Activated CD4-positive, alpha-beta memory T cell treated with anti-CD3 and anti-CD28 coated beads for 36 hours (primary cell): ENCODE results near the gene NCAPH2. TPM values are rescaled to one million over a fixed set of nuclear protein-coding genes. Genes with fewer than 3 reads are reported as not detected.

Experiments
- CTCF ChIA-PET: fragments of 350-600 bp; sonication (Branson Sonifier 250); formaldehyde crosslinking; loops from one replicate; lab custom pipeline; 2021; ENCODE audit warnings: antibody characterized with exemption, inconsistent platforms; lab: Charles Lee
- POLR2A ChIA-PET: fragments of 350-600 bp; sonication (Branson Sonifier 250); formaldehyde crosslinking; loops from one replicate; lab custom pipeline; 2021; ENCODE audit warnings: antibody characterized with exemption; lab: Charles Lee
- DNase-seq: peaks from one replicate; pipeline ENCODE4 v3.0.0-alpha.2; 2020
- H3K27ac Mint-ChIP-seq: one replicate; pipeline ENCODE4 v1.8.0; 2021; ENCODE audit warnings: mixed read lengths
- H3K27me3 Mint-ChIP-seq: one replicate; pipeline ENCODE4 v1.8.0; 2021; ENCODE audit warnings: mixed read lengths
- H3K36me3 Mint-ChIP-seq: one replicate; pipeline ENCODE4 v1.8.0; 2021; ENCODE audit warnings: mixed read lengths
- H3K4me1 Mint-ChIP-seq: one replicate; pipeline ENCODE4 v1.8.0; 2021; ENCODE audit warnings: low read depth, mixed read lengths
- H3K4me3 Mint-ChIP-seq: one replicate; pipeline ENCODE4 v1.8.0; 2021; ENCODE audit warnings: mild to moderate bottlenecking, mixed read lengths
- H3K9me3 Mint-ChIP-seq: one replicate; pipeline ENCODE4 v1.8.0; 2021; ENCODE audit warnings: mixed read lengths
- intact Hi-C: fragments of 100-400 bp; cut with micrococcal nuclease; formaldehyde crosslinking; loops from one replicate; pipeline ENCODE4 v1.15.1; 2023
- total RNA-seq, 2 experiments: library from RNA; stranded (reverse); gene quantifications; one replicate each; pipeline ENCODE4 v1.2.3, GENCODE V29; 2021

NCAPH2 gene
- total RNA-seq, 2 experiments from 2014 or later, result 134 to 138 TPM

DNA sequence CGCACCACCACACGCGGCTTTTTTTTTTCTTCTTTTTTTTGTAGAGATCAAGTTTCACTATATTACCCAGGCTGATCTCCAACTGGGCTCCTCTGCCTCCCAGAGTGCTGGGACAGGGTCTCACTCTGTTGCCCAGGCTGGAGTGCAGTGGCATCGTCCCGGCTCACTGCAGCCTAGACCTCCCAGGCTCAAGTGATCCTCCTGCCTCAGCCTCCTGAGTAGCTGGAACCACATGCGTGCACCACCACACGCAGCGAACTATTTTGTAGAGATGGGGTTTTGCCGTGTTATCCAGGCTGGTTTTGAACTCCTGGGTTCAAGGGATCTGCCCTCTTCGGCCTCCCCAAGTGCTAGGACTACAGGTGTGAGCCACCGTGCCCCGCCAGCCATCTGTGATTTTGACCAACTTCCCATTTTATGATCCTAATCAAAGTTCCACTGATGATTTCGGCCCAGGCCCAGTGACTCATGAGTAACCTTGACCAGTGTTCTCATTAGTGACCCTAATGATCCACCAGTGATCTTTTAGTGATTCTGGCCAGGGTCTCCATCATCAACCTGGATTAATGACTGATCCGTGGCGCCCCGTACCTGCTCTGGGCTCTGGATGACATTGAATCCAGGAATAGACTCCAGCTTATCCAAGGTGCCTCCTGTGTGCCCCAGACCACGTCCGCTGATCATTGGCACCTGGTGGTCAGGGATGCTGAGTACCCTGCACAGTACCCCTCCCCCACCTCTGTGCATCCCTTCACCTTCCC, 20.1 kb downstream of the NCAPH2 start:
- Mint-ChIP-seq H3K27ac (peak overlapping the region; percentile 95), H3K27me3 (no peaks in the 10 kb centered on the region), H3K9me3 (no peaks in the 10 kb centered on the region), H3K4me3 (peak overlapping the region; percentile 81), H3K4me1 (peaks cover 49% of the 10 kb centered on the region), H3K36me3 (peaks cover 36% of the 10 kb centered on the region)
- intact Hi-C loops, result loop anchor here (5.0 kb wide), 1 partner anchor 336 kb away; no protein-coding TSS in a partner anchor
- CTCF ChIA-PET, result interaction anchor here (1.3 to 6.5 kb wide), 5 partner anchors 11 to 92 kb away, joined by 4 to 102 read pairs (median 71); partner anchors contain the start of genes LMF2, NCAPH2 and SYCE3
- POLR2A ChIA-PET, result interaction anchor here (1.1 to 6.7 kb wide), 5 partner anchors 10 to 93 kb away, joined by 4 to 139 read pairs (median 49); partner anchors contain the start of genes CHKB, KLHDC7B and SYCE3
- no peak for DNase-seq

DNA sequence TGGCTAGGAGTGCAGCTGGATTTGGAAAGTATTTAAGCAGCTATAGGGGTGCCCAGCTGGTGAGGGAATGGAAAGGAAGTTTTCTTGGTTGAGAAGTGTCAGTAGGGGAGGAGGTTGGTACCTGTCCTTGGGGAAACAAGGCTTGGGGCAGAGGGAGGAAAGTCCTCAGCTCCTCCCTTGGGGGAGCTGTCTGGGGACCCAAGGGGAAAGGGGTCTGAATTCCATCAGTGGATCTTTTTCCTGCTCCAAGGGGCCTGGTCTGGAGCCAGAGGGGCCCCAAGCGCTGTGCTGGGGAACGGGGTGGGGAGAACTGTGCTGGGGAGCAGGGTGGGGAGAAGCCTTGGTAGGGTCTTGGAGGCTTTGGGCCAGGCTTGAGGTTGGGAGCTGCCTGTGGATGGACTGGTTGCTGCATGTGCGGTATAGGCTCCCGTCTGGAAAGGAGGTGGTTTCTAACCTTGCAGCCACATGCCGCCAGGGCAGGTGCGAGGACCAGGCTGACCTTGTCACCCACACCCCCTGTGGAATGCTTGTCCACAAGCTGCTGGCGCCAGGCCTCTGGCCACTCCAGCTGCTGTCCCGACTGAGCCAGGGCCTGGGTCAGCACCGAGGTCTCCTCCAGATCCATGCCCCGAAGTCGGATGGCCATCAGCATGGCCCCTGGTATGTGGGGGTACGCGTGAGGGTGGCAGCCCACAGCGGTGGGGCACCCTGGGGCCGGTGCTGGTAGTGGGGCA, 20.8 kb downstream of the NCAPH2 start:
- Mint-ChIP-seq H3K27me3 (no peaks in the 10 kb centered on the region), H3K9me3 (no peaks in the 10 kb centered on the region), H3K36me3 (peaks cover 33% of the 10 kb centered on the region), H3K27ac (peak overlapping the region; percentile 95), H3K4me3 (peak overlapping the region; percentile 81), H3K4me1 (peaks cover 50% of the 10 kb centered on the region)
- DNase-seq, result no peak
- intact Hi-C loops, result loop anchor here (5.0 kb wide), 1 partner anchor 337 kb away; no protein-coding TSS in a partner anchor
- ChIA-PET POLR2A (interaction anchor here (1.1 to 6.7 kb wide), 5 partner anchors 10 to 92 kb away, joined by 4 to 139 read pairs (median 49); partner anchors contain the start of genes CHKB, KLHDC7B and SYCE3), CTCF (interaction anchor here (1.3 to 6.5 kb wide), 6 partner anchors 10 to 92 kb away, joined by 3 to 102 read pairs (median 10); partner anchors contain the start of genes LMF2, NCAPH2 and SYCE3)

DNA sequence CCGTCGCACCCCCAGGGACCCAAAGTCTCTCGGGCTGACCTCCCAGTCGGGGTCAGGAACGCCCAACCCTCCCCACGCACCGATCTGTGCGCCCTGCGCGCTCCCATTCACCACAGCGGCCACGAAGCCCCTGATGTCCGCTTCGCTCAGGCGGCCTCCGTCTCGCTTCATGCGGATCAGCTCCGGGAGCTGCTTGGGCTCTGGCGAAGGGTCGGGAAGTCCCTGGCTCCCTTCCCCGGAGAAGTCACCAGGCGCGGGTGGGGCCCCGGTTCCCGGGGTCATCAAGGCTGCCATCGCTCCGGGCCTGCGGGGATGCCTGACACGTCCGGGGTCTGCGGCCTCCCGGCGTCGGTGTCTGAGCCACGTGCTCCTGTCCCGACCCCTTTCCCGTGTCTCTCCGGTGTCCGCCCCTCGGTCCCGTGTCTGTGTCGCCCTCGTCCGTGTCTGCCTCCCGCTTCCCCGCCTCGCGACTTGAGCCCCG, 21.4 kb downstream of the NCAPH2 start:
- H3K9me3 Mint-ChIP-seq, result no peaks in the 10 kb centered on the region
- H3K4me3 Mint-ChIP-seq, result peak overlapping the region; percentile 81
- H3K36me3 Mint-ChIP-seq, result peaks cover 31% of the 10 kb centered on the region
- no peak for DNase-seq
- CTCF ChIA-PET, result interaction anchor here (1.0 to 6.5 kb wide), 7 partner anchors 10 to 91 kb away, joined by 3 to 102 read pairs (median 9); partner anchors contain the start of genes LMF2, NCAPH2 and SYCE3
- H3K27ac Mint-ChIP-seq, result peak overlapping the region; percentile 95
- POLR2A ChIA-PET, result interaction anchor here (1.0 to 6.7 kb wide), 5 partner anchors 9 to 92 kb away, joined by 4 to 139 read pairs (median 49); partner anchors contain the start of genes CHKB, KLHDC7B and SYCE3
- H3K4me1 Mint-ChIP-seq, result peaks cover 52% of the 10 kb centered on the region
- no peaks in the 10 kb centered on the region for H3K27me3 Mint-ChIP-seq
- intact Hi-C loops, result loop anchor here (5.0 kb wide), 1 partner anchor 337 kb away; no protein-coding TSS in a partner anchor

DNA sequence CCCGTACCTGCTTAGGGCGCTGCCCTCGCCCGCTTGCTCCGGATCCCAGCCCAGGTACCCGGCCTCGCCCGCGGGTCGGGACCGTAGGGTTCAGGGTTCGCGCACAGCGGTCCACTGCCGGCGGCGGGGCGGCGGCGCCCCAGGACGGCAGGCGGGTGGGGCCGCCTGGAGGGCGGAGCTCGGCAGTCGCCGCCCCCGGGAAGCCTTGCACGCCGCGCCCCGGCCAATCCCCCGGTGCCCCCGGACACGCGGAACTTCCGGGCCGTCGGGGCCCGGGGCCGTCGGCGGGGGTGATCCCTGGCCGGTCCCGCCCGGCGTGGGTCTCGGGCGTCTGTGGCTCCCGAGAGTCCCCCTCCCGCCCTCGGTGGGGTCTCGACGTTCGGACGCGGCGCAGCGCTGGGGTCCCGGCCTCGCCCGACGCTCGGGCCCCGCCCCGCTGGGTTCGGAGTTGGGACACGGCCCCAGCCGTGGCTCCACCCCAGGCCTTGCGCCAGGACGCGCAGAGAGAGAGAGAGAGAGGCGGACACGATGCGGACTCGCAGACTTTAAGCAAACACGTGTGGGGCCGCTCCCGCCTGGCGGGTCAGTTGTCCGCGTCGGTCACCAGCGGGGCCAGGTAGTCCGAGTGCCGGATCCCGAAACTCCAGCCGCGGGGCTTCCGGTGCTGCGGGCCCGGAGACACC, 22.0 kb downstream of the NCAPH2 start, which contains the start of gene TYMP:
TYMP (minus strand) TSS at position 116 of the 683 bp plus-strand sequence. CDS start 303 bp downstream, outside the sequence.
- Mint-ChIP-seq H3K36me3 (peaks cover 26% of the 10 kb centered on the region), H3K9me3 (no peaks in the 10 kb centered on the region), H3K27me3 (no peaks in the 10 kb centered on the region), H3K27ac (peak within 1 kb of the TSS; percentile 99), H3K4me1 (peaks cover 50% of the 10 kb centered on the region), H3K4me3 (peak within 1 kb of the TSS; percentile 92)
- ChIA-PET POLR2A (interaction anchor here (1.0 to 6.7 kb wide), 5 partner anchors 9 to 91 kb away, joined by 4 to 139 read pairs (median 49); partner anchors contain the start of genes CHKB, KLHDC7B and SYCE3), CTCF (interaction anchor here (0.6 to 6.5 kb wide), 7 partner anchors 9 to 204 kb away, joined by 3 to 102 read pairs (median 9); partner anchors contain the start of genes DENND6B, LMF2, NCAPH2 and SYCE3)
- peak; percentile 82 for DNase-seq
- intact Hi-C loops, result loop anchor here (2.0 to 10.0 kb wide), 4 partner anchors 15 to 595 kb away; partner anchors contain the start of genes CHKB and KLHDC7B

DNA sequence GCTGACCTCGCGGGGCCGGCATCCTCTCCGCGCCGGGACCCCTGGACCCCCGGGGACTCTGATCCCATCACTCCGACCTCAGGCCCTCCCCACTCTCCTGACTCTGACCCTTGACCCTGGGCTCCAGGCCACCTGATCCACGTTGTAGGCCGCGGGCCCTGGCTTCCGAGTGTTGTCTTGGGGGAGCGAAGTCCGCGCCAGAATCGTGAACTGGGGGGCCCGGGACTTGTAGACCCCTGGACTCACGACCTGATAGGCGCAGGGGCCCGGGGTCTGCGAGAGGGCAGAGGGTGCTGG, 22.5 kb downstream of the NCAPH2 start:
- DNase-seq, result no peak
- H3K9me3 Mint-ChIP-seq, result no peaks in the 10 kb centered on the region
- peak overlapping the region; percentile 92 for H3K4me3 Mint-ChIP-seq
- intact Hi-C loops, result loop anchor here (2.0 to 10.0 kb wide), 3 partner anchors 14 to 596 kb away; partner anchors contain the start of genes CHKB and KLHDC7B
- no peaks in the 10 kb centered on the region for H3K27me3 Mint-ChIP-seq
- peaks cover 26% of the 10 kb centered on the region for H3K36me3 Mint-ChIP-seq
- H3K27ac Mint-ChIP-seq, result peak overlapping the region; percentile 99
- CTCF ChIA-PET, result no interaction called here
- peaks cover 52% of the 10 kb centered on the region for H3K4me1 Mint-ChIP-seq
- POLR2A ChIA-PET, result interaction anchor here (0.6 to 2.4 kb wide), 3 partner anchors 10 to 32 kb away, joined by 3 to 29 read pairs (median 6); partner anchors contain the start of gene SYCE3

DNA sequence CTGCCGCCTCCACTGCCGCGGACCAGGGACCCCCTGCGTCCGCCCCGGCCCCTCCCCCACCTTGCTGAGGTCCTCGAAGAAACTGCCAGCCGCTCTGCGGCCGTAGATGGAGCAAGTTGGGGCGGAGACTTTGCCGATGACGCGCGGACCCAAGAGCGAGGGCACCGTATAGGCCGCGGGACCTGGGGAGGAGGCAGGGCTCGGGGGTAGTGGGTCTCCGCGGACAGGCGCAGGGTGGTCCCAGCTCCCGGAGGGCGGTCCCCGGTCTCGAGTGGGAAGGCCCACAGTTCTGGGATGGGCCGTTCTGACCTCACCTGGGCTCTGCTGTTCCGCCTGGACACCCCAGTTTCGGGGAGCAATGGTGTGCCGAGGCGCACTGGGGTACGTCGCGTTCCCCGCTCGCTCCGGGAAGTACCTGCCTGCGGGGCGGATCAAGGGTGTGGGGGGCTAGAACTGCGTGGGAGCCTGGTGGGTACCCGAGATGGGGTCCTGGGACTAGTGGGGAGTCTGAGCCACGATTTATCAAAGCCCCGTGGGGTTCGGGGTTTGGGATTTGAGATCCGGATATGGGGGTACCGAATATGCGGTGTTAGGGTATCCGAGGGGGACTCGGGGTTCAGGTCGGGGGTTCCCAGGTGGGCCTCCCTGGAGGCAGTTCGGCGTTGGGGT, 23.0 kb downstream of the NCAPH2 start:
- H3K27ac Mint-ChIP-seq, result peak overlapping the region; percentile 99
- peak overlapping the region; percentile 92 for H3K4me3 Mint-ChIP-seq
- intact Hi-C loops, result loop anchor here (1.0 to 10.0 kb wide), 6 partner anchors 8 to 596 kb away; partner anchors contain the start of genes CHKB, KLHDC7B and SYCE3
- POLR2A ChIA-PET, result interaction anchor here (0.6 to 2.4 kb wide), 6 partner anchors 10 to 90 kb away, joined by 3 to 29 read pairs (median 9); partner anchors contain the start of genes KLHDC7B and SYCE3
- H3K27me3 Mint-ChIP-seq, result no peaks in the 10 kb centered on the region
- H3K36me3 Mint-ChIP-seq, result peaks cover 26% of the 10 kb centered on the region
- no peaks in the 10 kb centered on the region for H3K9me3 Mint-ChIP-seq
- DNase-seq, result peak; percentile 92
- H3K4me1 Mint-ChIP-seq, result peaks cover 54% of the 10 kb centered on the region
- CTCF ChIA-PET, result interaction anchor here (2.1 kb wide), 2 partner anchors 32 to 90 kb away, joined by 7 to 17 read pairs; partner anchors contain the start of gene SYCE3

DNA sequence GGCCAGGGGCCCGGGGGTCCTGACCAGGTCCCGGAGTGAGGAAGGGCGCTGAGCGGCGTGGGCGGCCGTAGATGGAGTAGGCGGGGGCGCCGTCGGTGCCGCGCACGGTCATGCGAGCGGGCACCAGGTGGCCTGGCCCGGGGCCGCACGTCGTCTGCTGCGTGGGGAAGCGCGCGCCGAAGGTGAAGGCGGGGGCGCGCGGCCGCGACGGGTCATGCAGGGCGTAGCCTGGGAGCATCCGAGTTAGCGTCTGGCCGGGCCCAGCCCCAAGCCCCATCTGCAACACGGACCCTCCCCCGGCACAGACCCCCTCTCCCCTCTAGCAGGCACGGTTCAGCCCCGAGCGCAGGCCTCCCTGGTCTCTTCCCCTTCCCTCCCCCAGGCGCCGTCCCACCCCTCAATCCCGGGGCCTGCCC, 23.5 kb downstream of the NCAPH2 start:
- CTCF ChIA-PET, result interaction anchor here (2.1 kb wide), 2 partner anchors 31 to 89 kb away, joined by 7 to 17 read pairs; partner anchors contain the start of gene SYCE3
- peak; percentile 87 for DNase-seq
- Mint-ChIP-seq H3K27me3 (no peaks in the 10 kb centered on the region), H3K36me3 (peaks cover 26% of the 10 kb centered on the region), H3K9me3 (no peaks in the 10 kb centered on the region), H3K4me3 (peak overlapping the region; percentile 92), H3K27ac (peak overlapping the region; percentile 99), H3K4me1 (peaks cover 59% of the 10 kb centered on the region)
- POLR2A ChIA-PET, result interaction anchor here (1.3 to 2.4 kb wide), 5 partner anchors 9 to 90 kb away, joined by 6 to 29 read pairs (median 9); partner anchors contain the start of genes KLHDC7B and SYCE3
- intact Hi-C loops, result loop anchor here (1.0 to 10.0 kb wide), 6 partner anchors 8 to 597 kb away; partner anchors contain the start of genes CHKB, KLHDC7B and SYCE3

DNA sequence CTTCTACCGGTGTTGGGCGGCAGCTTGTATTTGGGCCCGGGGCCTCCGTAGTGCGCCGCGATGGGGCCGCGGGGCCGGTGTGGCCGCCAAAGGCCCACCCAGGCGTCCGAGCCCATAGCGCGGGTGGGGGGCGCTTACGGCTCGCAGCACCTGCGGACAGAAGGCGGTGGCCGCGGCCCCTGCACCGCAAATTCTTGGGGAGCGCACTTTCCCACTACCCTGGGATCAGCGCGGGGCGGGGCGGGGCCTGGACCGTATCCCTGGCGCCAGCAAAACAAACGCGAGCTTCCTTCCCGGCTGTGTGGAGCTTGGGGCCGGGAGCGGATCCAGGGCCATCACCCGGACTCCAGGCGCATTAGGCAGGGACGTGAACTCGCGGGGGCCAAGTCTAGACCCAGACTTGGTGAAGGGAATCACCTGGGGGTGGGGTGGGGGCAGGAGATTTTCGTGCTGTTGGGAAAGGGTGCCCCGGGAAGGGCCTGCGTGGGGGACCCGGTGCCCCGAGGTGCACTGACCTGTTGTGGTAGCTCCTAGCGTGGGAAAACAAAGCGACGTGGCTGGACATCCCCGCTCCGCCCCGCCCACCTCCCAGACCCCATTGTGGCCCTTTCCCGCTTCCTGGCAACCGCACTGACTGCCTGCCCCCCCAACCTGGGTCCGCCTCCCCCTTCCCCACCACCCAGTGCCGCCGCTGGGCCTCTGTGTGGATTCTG, 24.1 kb downstream of the NCAPH2 start:
- H3K4me1 Mint-ChIP-seq, result peaks cover 58% of the 10 kb centered on the region
- ChIA-PET CTCF (interaction anchor here (0.6 to 2.1 kb wide), 3 partner anchors 9 to 89 kb away, joined by 3 to 17 read pairs (median 7); partner anchors contain the start of gene SYCE3), POLR2A (interaction anchor here (1.0 to 2.4 kb wide), 6 partner anchors 9 to 89 kb away, joined by 3 to 29 read pairs (median 9); partner anchors contain the start of genes CHKB, KLHDC7B and SYCE3)
- peak; percentile 44 for DNase-seq
- intact Hi-C loops, result loop anchor here (1.0 to 10.0 kb wide), 6 partner anchors 7 to 597 kb away; partner anchors contain the start of genes CHKB, KLHDC7B and SYCE3
- peaks cover 22% of the 10 kb centered on the region for H3K36me3 Mint-ChIP-seq
- H3K4me3 Mint-ChIP-seq, result peak overlapping the region; percentile 92
- H3K27me3 Mint-ChIP-seq, result no peaks in the 10 kb centered on the region
- no peaks in the 10 kb centered on the region for H3K9me3 Mint-ChIP-seq
- H3K27ac Mint-ChIP-seq, result peak overlapping the region; percentile 99
